Measurements from ENCODE around the gene SRD5A1. TPM values are rescaled to one million over a fixed set of nuclear protein-coding genes. Genes with fewer than 3 reads are reported as not detected.

Gene SRD5A1
- total and polyA plus RNA-seq, 2 experiments from 2014 or later, result 18.2 to 87.3 TPM

- no peak for DNase-seq (ENCODE audit: low spot score)
- Histone ChIP-seq H3K4me2 (no peak overlapping the region), H3K4me3 (no peak overlapping the region), H3K36me3 (ENCODE audit: insufficient read depth) (no peaks in the 10 kb centered on the region), H3K27me3 (ENCODE audit: insufficient read depth) (peaks cover 9% of the 10 kb centered on the region; the same call in 1 of the 2 replicates), H3F3A (replicated peaks; ENCODE audit: low read depth) (no peaks in the 10 kb centered on the region), H3K4me1 (ENCODE audit: insufficient read depth) (no peaks in the 10 kb centered on the region), H3K27ac (ENCODE audit: low read depth) (no peak overlapping the region), H3K79me2 (replicated peaks; ENCODE audit: insufficient read depth) (no peaks in the 10 kb centered on the region), H2AFZ (no peak overlapping the region), H3K9me2 (ENCODE audit: insufficient read depth) (peaks cover under 1% of the 10 kb centered on the region; the same call in 1 of the 2 replicates), H4K20me1 (replicated peaks; ENCODE audit: insufficient read depth) (no peaks in the 10 kb centered on the region; the same call in none of the 2 replicates)
- ATAC-seq, result no peak
- Mint-ChIP-seq H3K27me3 (ENCODE audit: insufficient read depth, low read depth, poor library complexity) (peaks cover 10% of the 10 kb centered on the region), H3K4me1 (peaks cover 6% of the 10 kb centered on the region), H3K9me3 (no peaks in the 10 kb centered on the region), H3K27ac (no peak overlapping the region), H3K4me3 (no peak overlapping the region), H3K36me3 (ENCODE audit: low read depth) (no peaks in the 10 kb centered on the region; the same call in 2 of the 3 replicates)
- TF ChIP-seq EZH2phosphoT487 (IDR thresholded peaks at IDR 0.05; ENCODE audit: unreplicated experiment), result no peak
- TF ChIP-seq ETS1 (IDR thresholded peaks at IDR 0.05), result no peak
- TF ChIP-seq EZH2 (IDR thresholded peaks at IDR 0.05; ENCODE audit: low read depth, unreplicated experiment), result no peak
- TF ChIP-seq, protein P1, sequence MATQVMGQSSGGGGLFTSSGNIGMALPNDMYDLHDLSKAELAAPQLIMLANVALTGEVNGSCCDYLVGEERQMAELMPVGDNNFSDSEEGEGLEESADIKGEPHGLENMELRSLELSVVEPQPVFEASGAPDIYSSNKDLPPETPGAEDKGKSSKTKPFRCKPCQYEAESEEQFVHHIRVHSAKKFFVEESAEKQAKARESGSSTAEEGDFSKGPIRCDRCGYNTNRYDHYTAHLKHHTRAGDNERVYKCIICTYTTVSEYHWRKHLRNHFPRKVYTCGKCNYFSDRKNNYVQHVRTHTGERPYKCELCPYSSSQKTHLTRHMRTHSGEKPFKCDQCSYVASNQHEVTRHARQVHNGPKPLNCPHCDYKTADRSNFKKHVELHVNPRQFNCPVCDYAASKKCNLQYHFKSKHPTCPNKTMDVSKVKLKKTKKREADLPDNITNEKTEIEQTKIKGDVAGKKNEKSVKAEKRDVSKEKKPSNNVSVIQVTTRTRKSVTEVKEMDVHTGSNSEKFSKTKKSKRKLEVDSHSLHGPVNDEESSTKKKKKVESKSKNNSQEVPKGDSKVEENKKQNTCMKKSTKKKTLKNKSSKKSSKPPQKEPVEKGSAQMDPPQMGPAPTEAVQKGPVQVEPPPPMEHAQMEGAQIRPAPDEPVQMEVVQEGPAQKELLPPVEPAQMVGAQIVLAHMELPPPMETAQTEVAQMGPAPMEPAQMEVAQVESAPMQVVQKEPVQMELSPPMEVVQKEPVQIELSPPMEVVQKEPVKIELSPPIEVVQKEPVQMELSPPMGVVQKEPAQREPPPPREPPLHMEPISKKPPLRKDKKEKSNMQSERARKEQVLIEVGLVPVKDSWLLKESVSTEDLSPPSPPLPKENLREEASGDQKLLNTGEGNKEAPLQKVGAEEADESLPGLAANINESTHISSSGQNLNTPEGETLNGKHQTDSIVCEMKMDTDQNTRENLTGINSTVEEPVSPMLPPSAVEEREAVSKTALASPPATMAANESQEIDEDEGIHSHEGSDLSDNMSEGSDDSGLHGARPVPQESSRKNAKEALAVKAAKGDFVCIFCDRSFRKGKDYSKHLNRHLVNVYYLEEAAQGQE (IDR thresholded peaks at IDR 0.05; ENCODE audit: unreplicated experiment), result no peak
- no peak for TF ChIP-seq ZNF462 (CRISPR knock-in tag; IDR thresholded peaks at IDR 0.05)
- no peak for TF ChIP-seq STAT1 (IDR thresholded peaks at IDR 0.05; ENCODE audit: unreplicated experiment)
- TF ChIP-seq ZNF331 (CRISPR knock-in tag; IDR thresholded peaks at IDR 0.05; ENCODE audit: low read depth), result no peak
- no peak for TF ChIP-seq POLR2AphosphoS5 (IDR thresholded peaks at IDR 0.05; ENCODE audit: low read depth)
- TF ChIP-seq JUNB (IDR thresholded peaks at IDR 0.05; ENCODE audit: unreplicated experiment), result no peak
- no peak for TF ChIP-seq ZNF114 (CRISPR knock-in tag; IDR thresholded peaks at IDR 0.05)
- TF ChIP-seq CTCF (conservative IDR thresholded peaks at IDR 0.05; ENCODE audit: low read depth in 2 of 2), result no peak
- TF ChIP-seq CREB1 (CRISPR knock-in tag; IDR thresholded peaks at IDR 0.05; ENCODE audit: low read depth), result no peak
- TF ChIP-seq NANOG (IDR thresholded peaks at IDR 0.05; ENCODE audit: borderline replicate concordance), result no peak
These were observed 50.0 kb downstream of the SRD5A1 start for GRCh38 chr5:6683241-6683640.
